HepG2 (cell line): ENCODE results near the gene EXOC6B. TPM values are rescaled to one million over a fixed set of nuclear protein-coding genes. Genes with fewer than 3 reads are reported as not detected.
A peak's percentile ranks its signal among the peaks of the same experiment; 100 is the strongest.

Experiments
- ATAC-seq: fragments of 200-7000 bp; cut with Tn5 transposase; 3 replicates; pipeline ENCODE4 v1.9.1; 2020; ENCODE audit warnings: mild to moderate bottlenecking, moderate library complexity
- BruUV-seq: library from RNA; stranded (reverse); fragments of 400-500 nt; replicated peaks from 2 replicates; lab custom pipeline; 2021; lab: Mats Ljungman, UMichigan
- CTCF ChIA-PET: fragments of 300-600 bp; formaldehyde crosslinking; extraction: SDS; loops from one replicate; lab custom pipeline; 2021; ENCODE audit warnings: low total read pairs, inconsistent platforms, low intra/inter-chr PET ratio; lab: Yijun Ruan, JAX
- POLR2A ChIA-PET: fragments of 350-600 bp; sonication (Branson Sonifier 250); formaldehyde crosslinking; loops from one replicate; lab custom pipeline; 2020; ENCODE audit warnings: antibody characterized with exemption, inconsistent platforms; lab: Yijun Ruan, JAX
- DNase-seq: peaks from one replicate; pipeline ENCODE4 v3.0.0-alpha.2; 2015; ENCODE audit warnings: low spot score
- FAIRE-seq: peaks from 3 replicates; lab custom pipeline; 2011; peaks lifted over from hg19 to GRCh38; lab: Jason Lieb, UNC
- H2AFZ ChIP-seq: one replicate; pipeline ENCODE4 v1.6.1; 2011; ENCODE audit warnings: low read length, inconsistent platforms
- H3K27ac ChIP-seq: fragments of 300-600 bp; 3 replicates; pipeline ENCODE4 v1.8.0; 2011; ENCODE audit warnings: mixed run types, mild to moderate bottlenecking, mixed read lengths, low read length, inconsistent platforms; ENCODE audit not compliant: insufficient read depth; ENCODE audit errors: extremely low read length
- H3K27me3 ChIP-seq, 2 experiments: fragments of 200-600 bp in 1 of 2; 2 replicates in 1 of 2; 3 replicates in 1 of 2; pipeline versions ENCODE4 v1.6.0 to v1.8.0; 2011; ENCODE audit warnings: low read length in 2 of 2, mild to moderate bottlenecking in 2 of 2, moderate library complexity in 2 of 2, inconsistent platforms in 1 of 2; ENCODE audit not compliant: insufficient read depth in 2 of 2, control insufficient read depth in 1 of 2
- H3K36me3 ChIP-seq, 2 experiments: fragments of 200-600 bp in 1 of 2; replicated peaks in 1 of 2; 2 replicates in 1 of 2; 3 replicates in 1 of 2; pipeline versions ENCODE4 v1.5.1 to v1.8.0; 2011; ENCODE audit warnings: low read length in 2 of 2, inconsistent platforms in 1 of 2; ENCODE audit not compliant: insufficient read depth in 2 of 2, control insufficient read depth in 1 of 2
- H3K4me1 ChIP-seq: 2 replicates; pipeline ENCODE4 v1.5.1; 2012; ENCODE audit warnings: low read length, inconsistent platforms; ENCODE audit not compliant: insufficient read depth
- H3K4me2 ChIP-seq: 2 replicates; pipeline ENCODE4 v1.6.0; 2011; ENCODE audit warnings: low read depth, low read length, inconsistent platforms
- H3K4me3 ChIP-seq, 3 experiments: fragments of 200-600 bp in 1 of 3; sonication (generic), shearing (Covaris generic) in 1 of 3; replicated peaks in 1 of 3; 2 replicates each; pipeline ENCODE4 v1.5.1; 2011 to 2016; ENCODE audit warnings: low read length in 3 of 3, inconsistent platforms in 2 of 3, low read depth in 2 of 3, mild to moderate bottlenecking in 2 of 3, control low read depth in 1 of 3, mixed read lengths in 1 of 3; ENCODE audit not compliant: insufficient read depth in 1 of 3
- H3K79me2 ChIP-seq: one replicate; pipeline ENCODE4 v1.6.1; 2011; ENCODE audit warnings: low read length, inconsistent platforms; ENCODE audit not compliant: insufficient read depth
- H3K9ac ChIP-seq: 2 replicates; pipeline ENCODE4 v1.6.0; 2011; ENCODE audit warnings: mild to moderate bottlenecking, low read depth, low read length, inconsistent platforms; ENCODE audit not compliant: insufficient read depth
- H3K9me3 ChIP-seq: 2 replicates; pipeline ENCODE4 v1.5.1; 2012; ENCODE audit warnings: mild to moderate bottlenecking, low read length
- H4K20me1 ChIP-seq: 2 replicates; pipeline ENCODE4 v1.6.0; 2011; ENCODE audit warnings: inconsistent platforms, mild to moderate bottlenecking, low read length, moderate library complexity; ENCODE audit not compliant: insufficient read depth
- ATF1 ChIP-seq: IDR thresholded peaks from 2 replicates; pipeline ENCODE4 v1.6.1; 2016; ENCODE audit warnings: mild to moderate bottlenecking, control low read depth
- RAD51 ChIP-seq: fragments of 450-650 bp; IDR thresholded peaks from 2 replicates; pipeline ENCODE4 v1.6.1; 2016; ENCODE audit warnings: borderline replicate concordance
- TEAD2 ChIP-seq: sonication (generic); formaldehyde crosslinking; IDR thresholded peaks from 2 replicates; pipeline ENCODE4 v1.9.0; 2021; ENCODE audit warnings: missing genetic modification reagents
- THYN1 ChIP-seq: sonication (generic); formaldehyde crosslinking; IDR thresholded peaks from 2 replicates; pipeline ENCODE4 v1.8.1; 2023; ENCODE audit warnings: low read depth, mild to moderate bottlenecking, moderate library complexity, missing genetic modification reagents, borderline replicate concordance
- USF2 ChIP-seq, 2 experiments: sonication (generic) in 1 of 2; formaldehyde crosslinking in 1 of 2; IDR thresholded peaks; 2 replicates each; pipeline versions ENCODE4 v1.5.1 to v1.6.1; 2011 to 2020; ENCODE audit warnings: borderline replicate concordance in 1 of 2, low read depth in 1 of 2, low read length in 1 of 2, mild to moderate bottlenecking in 1 of 2, missing genetic modification reagents in 1 of 2, moderate library complexity in 1 of 2
- ZFP1 ChIP-seq: IDR thresholded peaks from 2 replicates; pipeline ENCODE4 v1.6.1; 2016
- ZNF280D ChIP-seq: sonication (generic); formaldehyde crosslinking; IDR thresholded peaks from 2 replicates; pipeline ENCODE4 v1.5.1; 2020; ENCODE audit warnings: mild to moderate bottlenecking, missing genetic modification reagents
- ZNF317 ChIP-seq: sonication (generic); formaldehyde crosslinking; IDR thresholded peaks from 2 replicates; pipeline ENCODE4 v1.5.0; 2020; ENCODE audit warnings: mild to moderate bottlenecking, missing genetic modification reagents
- WGBS: methylation state at CpG from one replicate; pipeline ENCODE4 v1.1.6; 2017; ENCODE audit warnings: low lambda C conversion rate; 5-methylcytosine and 5-hydroxymethylcytosine counted together
- in situ Hi-C: cut with HindIII; loops from 2 replicates; pipeline ENCODE4 v1.10.0; 2017; ENCODE audit warnings: low pct_unique_long_range_greater_than_20kb; ENCODE audit not compliant: extremely low pct_ligation_motif_present
- intact Hi-C: fragments of 100-400 bp; cut with micrococcal nuclease; formaldehyde crosslinking; loops from one replicate; pipeline ENCODE4 v1.10.0; 2022; ENCODE audit not compliant: unreplicated experiment
- polyA plus RNA-seq, 8 experiments: library from polyadenylated mRNA; depleted of rRNA in 3 of 8; stranded (reverse) in 7 of 8; unstranded in 1 of 8; fragments of >200 nt; fragmentation: Illumina TruSeq in 4 of 8; extraction: Trizol in 4 of 8; gene quantifications; 2 replicates each; pipeline versions ENCODE4 v1.2.1 to v1.2.3, GENCODE V29; 2011 to 2016; ENCODE audit warnings: low read depth in 4 of 8, missing spikeins in 1 of 8, mixed read lengths in 1 of 8; ENCODE audit not compliant: insufficient read depth in 1 of 8
- total RNA-seq, 5 experiments: library from RNA; depleted of rRNA; stranded (reverse); fragments of >200 nt; fragmentation: Illumina TruSeq; extraction: Trizol; gene quantifications; 2 replicates each; pipeline ENCODE4 v1.2.3, GENCODE V29; 2016; ENCODE audit warnings: low read depth in 1 of 5

EXOC6B gene
- total and polyA plus RNA-seq, 2 of the 13 experiments (the other 11 are each of a cell fraction or from before 2014, with no cell fraction given) = 9.1 to 15.9 TPM

GRCh38 chr2:72765997-72766609 lies 59.7 kb downstream of the EXOC6B start:
- no peak overlapping the region for H3K4me3 ChIP-seq
- no peaks in the 10 kb centered on the region for H3K79me2 ChIP-seq
- TF ChIP-seq USF2 (IDR thresholded peaks at IDR 0.05; ENCODE audit: low read depth, low read length) (0 out of 2 replicates have a peak, but pooled peaks have one; percentile 16), USF2 (CRISPR knock-in tag; IDR thresholded peaks at IDR 0.05; ENCODE audit: borderline replicate concordance) (no peak), RAD51 (peak; percentile 30; the same call in 1 of the 2 replicates), TEAD2 (CRISPR knock-in tag) (no peak)
- no peak overlapping the region for H3K9ac ChIP-seq
- in situ Hi-C loops (no loop called here), intact Hi-C loops (no loop called here)
- no peak for FAIRE-seq
- H3K27me3 ChIP-seq = no peaks in the 10 kb centered on the region
- no TSS peak for BruUV-seq
- H3K4me2 ChIP-seq = no peak overlapping the region
- ChIA-PET CTCF (no interaction called here), POLR2A (no interaction called here)
- peaks cover 20% of the 10 kb centered on the region for H3K9me3 ChIP-seq
- no peak overlapping the region for H3K27ac ChIP-seq
- no peak for ATAC-seq
- H4K20me1 ChIP-seq = no peaks in the 10 kb centered on the region
- H3K4me1 ChIP-seq = no peaks in the 10 kb centered on the region
- peaks cover 0 to 2% of the 10 kb centered on the region in 2 experiments; a peak in 2 of 5 replicates for H3K36me3 ChIP-seq
- 91% methylated on average over 2 of the region's 2 CpGs for WGBS
- H2AFZ ChIP-seq = no peak overlapping the region
- no peak for DNase-seq

GRCh38 chr2:72762276-72762675 lies 63.6 kb downstream of the EXOC6B start:
- no peak overlapping the region for H2AFZ ChIP-seq
- ChIA-PET CTCF (no interaction called here), POLR2A (no interaction called here)
- intact Hi-C loops (no loop called here), in situ Hi-C loops (no loop called here)
- no peak overlapping the region for H3K4me3 ChIP-seq
- no peak for TF ChIP-seq THYN1 (CRISPR knock-in tag)
- TF ChIP-seq ZNF280D (CRISPR knock-in tag) = peak; percentile 56; the same call in 1 of the 2 replicates
- TF ChIP-seq ZNF317 (CRISPR knock-in tag) = peak; percentile 99
- TF ChIP-seq ZFP1 (CRISPR knock-in tag) = peak; percentile 99
- TF ChIP-seq ATF1 (CRISPR knock-in tag) = no peak
- peaks cover 0 to 2% of the 10 kb centered on the region in 2 experiments; a peak in 2 of 5 replicates for H3K36me3 ChIP-seq
- DNase-seq = no peak
- no peak for ATAC-seq
- H3K9ac ChIP-seq = no peak overlapping the region
- H3K4me1 ChIP-seq = peaks cover 32% of the 10 kb centered on the region
- H3K9me3 ChIP-seq = peaks cover 20% of the 10 kb centered on the region
- no peak for FAIRE-seq
- no peaks in the 10 kb centered on the region for H3K79me2 ChIP-seq
- no peak overlapping the region for H3K27ac ChIP-seq
- 96% methylated on average over 2 of the region's 2 CpGs for WGBS
- H3K27me3 ChIP-seq = no peaks in the 10 kb centered on the region
- BruUV-seq = no TSS peak
- no peaks in the 10 kb centered on the region for H4K20me1 ChIP-seq
- H3K4me2 ChIP-seq = no peak overlapping the region
